ENCODE data around the gene B4GALT2.

Gene B4GALT2

DNA sequence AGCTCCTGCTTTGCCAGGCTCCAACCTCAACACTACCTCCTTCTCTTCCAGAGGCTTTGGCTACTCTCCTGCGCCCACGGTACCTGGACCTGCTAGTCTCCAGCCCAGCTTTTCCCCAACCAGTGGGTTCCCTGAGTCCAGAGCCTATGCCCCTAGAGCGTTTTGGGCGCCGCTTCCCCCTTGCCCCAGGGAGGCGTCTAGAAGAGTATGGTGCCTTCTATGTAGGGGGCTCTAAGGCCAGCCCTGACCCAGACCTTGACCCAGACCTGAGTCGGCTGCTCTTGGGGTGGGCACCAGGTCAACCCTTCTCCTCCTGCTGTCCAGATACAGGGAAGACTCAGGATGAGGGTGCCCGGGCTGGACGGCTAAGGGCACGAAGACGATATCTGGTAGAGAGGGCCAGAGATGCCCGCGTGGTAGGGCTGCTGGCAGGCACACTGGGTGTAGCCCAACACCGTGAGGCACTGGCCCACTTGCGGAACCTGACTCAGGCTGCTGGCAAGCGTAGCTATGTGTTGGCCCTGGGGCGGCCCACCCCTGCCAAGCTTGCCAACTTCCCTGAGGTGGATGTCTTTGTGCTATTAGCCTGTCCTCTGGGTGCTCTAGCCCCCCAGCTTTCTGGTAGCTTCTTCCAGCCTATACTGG lies 7.6 kb upstream of the B4GALT2 start:
- no peak for DNase-seq

DNA sequence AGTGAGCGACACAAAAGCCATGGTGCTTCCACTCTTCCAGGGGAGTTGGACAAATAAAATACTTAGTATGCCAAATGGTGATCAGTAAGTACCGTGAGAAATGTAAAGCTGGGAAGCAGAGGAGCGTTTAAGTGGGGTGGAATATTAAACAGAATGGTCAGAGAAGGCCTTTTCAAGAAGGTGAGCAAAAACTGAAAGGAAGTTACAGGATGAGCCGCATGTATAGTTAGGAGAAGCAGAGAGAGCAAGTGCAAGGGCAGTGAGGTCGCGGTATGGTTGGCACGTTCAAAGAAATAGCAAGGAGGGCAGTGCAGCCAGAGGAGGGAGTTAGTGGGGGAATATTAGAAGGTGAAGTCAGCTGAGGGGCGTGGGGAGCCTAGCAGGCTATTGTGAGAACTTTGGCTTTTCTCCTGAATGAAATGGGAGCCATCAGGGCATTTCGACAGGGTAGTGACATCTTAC lies 5.0 kb upstream of the B4GALT2 start:
- DNase-seq: no peak

DNA sequence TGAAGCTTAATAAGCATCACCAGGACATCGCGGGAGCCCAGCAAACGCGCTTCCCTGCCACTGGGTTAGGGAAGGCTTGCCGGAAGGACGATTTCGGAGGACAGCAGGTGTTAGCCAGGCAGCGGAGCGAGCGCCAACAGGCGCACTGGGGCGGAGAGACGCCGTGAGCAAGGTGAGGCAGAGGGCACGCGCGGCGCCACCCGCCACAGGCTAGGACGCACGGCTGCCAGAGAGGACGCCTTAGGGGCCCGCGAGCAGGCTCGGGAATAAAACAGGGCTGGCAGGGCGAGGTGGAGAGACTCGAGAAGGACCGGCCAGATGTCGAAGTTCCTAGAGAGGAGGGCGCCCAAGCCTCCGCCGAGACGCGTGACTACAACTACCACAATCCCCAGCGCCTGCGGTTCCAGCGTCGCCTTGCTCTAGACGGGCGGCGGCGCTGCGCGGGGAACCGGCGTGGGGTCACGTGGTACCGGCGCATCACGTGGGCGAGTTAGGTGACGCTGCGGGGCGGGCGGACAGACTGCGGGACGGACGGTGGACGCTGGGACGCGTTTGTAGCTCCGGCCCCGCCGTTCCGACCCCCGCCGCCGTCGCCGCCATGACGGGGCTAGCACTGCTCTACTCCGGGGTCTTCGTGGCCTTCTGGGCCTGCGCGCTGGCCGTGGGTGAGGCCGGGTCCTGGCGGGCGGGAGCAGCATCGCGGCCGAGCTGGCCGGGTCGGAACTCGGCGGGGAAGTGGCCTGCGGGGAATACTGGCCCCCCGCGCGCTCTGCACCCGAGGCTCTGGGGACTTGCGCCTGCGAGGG lies 4.4 kb upstream of the B4GALT2 start, which contains the start of gene ATP6V0B:
TSS of gene ATP6V0B (plus strand) at position 518 of the 806 bp plus-strand sequence. CDS start at position 599, 81 bp downstream.
- DNase-seq: peak; percentile 94

DNA sequence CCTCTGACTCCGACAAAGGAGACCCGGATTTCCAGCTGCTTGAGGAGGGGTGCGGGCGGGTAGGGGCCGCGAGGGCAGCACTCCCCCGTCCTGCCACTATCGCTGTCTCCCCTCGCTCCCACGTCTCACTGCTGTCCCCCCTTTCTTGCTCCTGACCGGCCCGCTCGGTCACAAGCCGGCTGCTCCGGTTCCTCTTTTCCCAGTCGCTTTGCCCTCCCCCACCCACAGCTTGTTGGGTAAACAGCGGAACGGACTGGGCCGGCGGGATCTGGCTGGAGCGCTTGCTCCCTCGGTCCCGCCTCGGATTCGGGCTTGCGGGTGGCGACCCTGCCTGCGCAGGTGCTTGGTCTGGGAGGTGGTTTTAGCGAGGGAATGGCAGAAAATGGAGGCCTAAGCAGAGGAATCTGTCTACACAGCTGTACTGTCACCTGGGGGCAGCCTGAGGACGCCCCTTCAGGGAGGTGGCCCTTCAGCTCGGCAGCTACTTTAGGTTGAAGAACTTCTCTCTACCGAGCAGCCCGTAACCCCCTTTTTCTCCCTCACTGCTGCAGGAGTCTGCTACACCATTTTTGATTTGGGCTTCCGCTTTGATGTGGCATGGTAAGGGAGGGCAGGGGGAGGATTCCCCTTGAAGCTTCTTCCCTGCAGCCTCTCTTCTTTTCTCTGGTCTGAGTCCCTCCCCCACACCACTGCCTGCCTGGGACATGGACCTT lies 3.6 kb upstream of the B4GALT2 start:
- DNase-seq: peak; percentile 60

DNA sequence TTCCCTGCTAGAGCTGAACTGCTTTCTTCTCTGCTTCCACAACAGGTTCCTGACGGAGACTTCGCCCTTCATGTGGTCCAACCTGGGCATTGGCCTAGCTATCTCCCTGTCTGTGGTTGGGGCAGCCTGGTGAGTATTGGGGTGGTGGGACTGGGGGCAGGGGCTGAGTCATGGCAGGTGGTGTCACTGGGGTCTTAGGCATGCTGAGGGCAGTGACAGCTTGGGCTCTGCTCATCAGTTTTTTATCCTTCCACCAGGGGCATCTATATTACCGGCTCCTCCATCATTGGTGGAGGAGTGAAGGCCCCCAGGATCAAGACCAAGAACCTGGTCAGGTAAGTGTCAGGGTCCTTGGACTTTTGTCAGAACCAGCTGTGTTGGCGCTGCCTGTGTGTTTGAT lies 3.0 kb upstream of the B4GALT2 start:
- DNase-seq: no peak

DNA sequence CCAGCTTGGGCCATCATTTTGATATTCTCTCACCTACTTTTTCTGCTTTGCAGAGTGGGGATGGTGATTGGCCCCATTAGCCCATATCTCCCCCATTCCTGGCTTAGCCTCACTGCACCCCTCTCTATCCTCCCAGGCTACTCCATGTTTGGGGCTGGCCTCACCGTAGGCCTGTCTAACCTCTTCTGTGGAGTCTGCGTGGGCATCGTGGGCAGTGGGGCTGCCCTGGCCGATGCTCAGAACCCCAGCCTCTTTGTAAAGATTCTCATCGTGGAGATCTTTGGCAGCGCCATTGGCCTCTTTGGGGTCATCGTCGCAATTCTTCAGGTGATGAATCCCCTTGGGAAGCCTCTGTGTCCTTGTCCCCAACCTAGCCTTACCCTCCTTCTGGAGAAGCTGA lies 2.1 kb upstream of the B4GALT2 start:
- DNase-seq: no peak

DNA sequence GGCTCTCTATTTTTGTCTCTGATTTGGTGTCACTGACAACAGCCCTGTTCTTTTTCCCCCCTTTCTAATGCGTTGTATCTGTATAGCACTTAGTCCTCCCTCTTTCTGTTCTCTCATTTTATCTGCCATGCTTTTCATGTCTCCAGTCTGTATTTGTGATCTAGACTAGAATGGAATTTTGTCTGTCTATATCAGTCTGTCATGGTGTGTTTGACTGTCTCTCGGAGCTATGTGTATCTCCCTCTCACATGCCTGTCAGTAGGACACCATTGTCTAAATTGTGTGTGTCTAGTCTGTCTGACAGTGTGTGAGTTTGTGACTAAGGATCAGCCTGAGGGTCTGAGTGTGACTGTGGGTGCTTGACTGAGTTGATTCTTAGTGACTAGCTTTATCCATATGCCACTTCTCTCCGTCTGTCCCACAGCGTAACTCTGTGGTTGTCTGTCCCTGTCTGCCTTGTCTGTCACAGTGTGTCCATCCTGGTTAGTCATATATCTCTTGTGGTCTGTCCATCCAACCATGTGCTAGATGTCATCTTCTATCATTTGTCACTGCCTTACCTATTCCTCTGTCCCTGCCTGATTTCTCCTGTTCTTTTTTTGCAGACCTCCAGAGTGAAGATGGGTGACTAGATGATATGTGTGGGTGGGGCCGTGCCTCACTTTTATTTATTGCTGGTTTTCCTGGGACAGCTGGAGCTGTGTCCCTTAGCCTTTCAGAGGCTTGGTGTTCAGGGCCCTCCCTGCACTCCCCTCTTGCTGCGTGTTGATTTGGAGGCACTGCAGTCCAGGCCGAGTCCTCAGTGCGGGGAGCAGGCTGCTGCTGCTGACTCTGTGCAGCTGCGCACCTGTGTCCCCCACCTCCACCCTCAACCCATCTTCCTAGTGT lies 1.4 kb upstream of the B4GALT2 start:
- no peak for DNase-seq

DNA sequence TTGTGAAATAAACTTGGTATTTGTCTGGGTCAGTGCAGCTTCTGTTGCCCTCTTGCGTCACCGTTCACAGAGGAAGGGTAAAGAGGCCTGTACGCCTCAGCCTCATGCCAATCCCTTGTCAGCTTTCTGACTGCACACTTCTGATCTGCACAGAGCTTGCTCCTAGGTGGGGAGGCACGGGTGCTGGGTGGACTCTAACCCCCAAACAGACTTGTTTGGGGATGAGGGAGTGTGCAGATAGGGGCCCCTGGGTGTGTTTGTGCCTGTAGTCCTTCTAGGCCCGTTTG lies 803 bp upstream of the B4GALT2 start:
- DNase-seq: no peak

DNA sequence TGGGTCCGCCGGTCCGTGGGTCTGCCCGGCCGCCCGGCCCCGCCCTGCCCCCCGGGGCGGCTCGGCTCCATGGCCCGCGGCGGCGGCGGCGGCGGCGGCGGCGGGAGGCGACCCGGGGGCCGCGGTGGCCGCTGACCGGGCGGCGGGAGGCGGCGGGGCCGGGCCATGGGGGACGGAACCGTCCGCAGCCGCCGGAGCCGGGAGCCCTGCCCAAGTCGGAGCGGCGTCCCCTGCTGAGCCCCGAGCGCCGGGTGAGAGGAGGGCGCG lies 184 bp downstream of the B4GALT2 start:
- no peak for DNase-seq

DNA sequence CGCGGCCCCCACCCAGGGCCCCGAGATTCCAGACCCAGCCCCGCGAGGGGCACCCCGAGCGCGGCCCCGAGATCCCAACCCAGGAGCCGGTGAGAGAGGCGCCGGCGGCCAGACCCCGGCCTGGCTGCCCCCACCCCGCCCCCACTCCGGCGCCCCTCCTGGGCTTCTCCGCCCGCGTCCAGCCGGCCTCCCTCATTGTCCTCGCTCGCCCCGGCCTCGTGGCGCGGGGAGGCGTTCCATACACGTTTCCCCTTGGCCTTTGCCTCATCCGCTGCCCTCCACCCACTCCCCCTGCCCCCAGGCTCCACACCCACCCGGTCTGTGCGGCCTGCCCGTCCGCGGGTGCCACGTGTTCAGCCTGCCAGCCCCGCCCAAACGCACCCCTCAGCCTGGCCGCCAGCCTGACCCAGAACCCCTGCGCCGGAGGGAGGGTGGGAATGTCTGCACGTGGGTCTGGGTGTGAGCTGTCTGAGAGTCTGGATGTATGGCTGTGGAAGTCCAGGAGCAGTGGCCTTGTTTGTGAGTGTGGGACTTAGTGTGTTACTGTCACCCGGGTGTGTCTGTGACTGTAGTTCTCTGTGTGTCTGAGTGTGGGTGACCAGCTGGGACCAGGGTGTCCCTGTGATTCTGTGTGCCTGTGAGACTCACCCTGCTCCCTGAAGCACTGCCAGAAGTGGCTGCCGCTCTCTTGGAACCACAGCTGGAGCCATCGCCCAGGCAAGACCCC lies 681 bp downstream of the B4GALT2 start:
- DNase-seq: peak; percentile 16

DNA sequence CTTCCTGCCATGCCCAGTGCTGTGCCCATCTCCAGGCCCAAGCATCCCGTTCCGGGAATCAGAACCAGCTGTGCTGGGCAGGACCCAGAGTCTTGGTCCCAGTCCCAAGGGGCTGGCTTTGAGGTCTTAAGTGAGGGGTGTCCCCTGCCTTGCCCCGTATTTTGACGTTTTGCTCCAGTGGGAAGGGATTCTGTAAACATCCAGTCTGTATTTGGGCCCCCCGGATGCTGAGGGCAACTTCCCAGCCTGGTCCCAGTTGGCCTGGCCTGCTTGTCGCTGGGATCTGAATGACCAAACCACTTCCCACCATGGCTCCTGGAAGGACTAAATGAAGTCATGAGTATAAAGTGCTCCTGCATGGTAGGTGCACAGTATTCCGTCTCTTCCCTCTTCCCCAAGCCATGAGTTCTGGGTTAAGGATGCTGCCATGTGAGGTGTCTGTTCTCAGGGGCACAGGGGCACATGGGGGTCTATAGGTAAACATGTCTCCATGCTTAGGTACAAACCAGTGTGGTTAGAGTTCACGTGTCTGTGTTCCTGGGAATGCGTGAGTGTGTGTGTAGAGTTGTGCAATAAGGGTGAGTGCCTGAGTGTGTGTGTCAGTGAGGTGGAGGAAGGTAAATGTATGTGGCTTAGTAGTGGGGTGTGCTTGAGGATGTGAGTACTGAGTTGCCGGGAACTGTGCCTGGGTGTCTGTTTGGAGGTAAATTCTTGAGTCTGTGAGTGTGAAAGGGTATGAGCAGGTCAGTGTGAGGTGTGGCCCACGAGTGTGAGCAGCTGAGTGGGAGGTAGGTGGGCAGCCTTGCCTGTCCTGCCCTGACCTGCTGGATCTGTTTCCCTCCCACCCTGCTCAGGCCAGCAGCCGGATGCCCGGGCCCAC lies 1.5 kb downstream of the B4GALT2 start:
- no peak for DNase-seq

DNA sequence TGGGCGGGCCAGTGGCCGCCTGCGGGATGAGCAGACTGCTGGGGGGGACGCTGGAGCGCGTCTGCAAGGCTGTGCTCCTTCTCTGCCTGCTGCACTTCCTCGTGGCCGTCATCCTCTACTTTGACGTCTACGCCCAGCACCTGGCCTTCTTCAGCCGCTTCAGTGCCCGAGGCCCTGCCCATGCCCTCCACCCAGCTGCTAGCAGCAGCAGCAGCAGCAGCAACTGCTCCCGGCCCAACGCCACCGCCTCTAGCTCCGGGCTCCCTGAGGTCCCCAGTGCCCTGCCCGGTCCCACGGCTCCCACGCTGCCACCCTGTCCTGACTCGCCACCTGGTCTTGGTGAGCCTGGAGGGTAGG lies 2.1 kb downstream of the B4GALT2 start:
- DNase-seq: no peak

DNA sequence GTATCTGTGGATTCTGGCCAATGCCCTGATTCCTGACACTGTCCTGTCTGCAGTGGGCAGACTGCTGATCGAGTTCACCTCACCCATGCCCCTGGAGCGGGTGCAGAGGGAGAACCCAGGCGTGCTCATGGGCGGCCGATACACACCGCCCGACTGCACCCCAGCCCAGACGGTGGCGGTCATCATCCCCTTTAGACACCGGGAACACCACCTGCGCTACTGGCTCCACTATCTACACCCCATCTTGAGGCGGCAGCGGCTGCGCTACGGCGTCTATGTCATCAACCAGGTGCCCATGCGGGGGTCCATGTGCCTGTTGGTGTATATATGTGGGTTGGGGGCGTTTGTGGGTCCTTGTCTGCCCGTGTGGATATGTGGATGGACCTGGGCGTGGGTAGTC lies 2.6 kb downstream of the B4GALT2 start:
- DNase-seq: no peak

DNA sequence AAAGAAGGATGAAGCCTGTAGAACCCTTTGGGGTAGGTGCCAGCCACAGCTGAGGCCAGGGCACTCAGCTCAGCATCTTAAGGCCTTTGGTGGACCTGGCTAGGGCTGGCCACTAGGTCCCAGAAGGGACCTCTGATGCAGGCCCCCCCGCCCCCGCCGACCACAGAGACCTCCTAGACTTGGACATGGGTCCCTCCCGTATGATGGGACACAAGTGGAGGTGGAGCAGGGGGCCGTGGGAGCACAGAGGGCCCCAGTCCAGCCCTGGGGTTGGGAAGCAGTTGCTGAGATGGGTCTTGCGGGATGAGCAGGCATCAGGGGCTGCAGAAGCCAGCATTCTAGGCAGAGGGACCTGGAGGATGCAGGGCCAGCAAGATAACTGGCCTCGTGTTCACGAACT lies 3.2 kb downstream of the B4GALT2 start:
- no peak for DNase-seq

DNA sequence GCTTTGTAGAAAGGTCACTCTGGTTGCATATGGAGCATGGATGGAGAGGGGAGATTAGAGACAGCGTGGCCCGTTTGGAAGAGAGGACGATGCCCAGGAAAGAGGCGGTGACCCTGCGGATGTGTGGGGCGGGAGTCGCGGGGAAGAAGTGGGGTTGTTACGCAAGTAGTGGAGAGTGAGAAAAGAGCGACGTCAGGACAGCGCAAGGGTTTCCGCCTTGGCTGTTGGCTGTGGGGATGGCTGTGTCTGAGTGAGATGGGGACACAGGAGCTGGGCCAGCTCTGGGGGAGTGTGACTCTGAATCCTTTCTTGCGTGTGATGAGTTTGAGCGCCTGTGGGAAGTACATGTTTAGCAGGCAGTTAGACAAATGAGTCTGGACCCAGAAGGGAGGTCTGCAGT lies 3.8 kb downstream of the B4GALT2 start:
- no peak for DNase-seq

DNA sequence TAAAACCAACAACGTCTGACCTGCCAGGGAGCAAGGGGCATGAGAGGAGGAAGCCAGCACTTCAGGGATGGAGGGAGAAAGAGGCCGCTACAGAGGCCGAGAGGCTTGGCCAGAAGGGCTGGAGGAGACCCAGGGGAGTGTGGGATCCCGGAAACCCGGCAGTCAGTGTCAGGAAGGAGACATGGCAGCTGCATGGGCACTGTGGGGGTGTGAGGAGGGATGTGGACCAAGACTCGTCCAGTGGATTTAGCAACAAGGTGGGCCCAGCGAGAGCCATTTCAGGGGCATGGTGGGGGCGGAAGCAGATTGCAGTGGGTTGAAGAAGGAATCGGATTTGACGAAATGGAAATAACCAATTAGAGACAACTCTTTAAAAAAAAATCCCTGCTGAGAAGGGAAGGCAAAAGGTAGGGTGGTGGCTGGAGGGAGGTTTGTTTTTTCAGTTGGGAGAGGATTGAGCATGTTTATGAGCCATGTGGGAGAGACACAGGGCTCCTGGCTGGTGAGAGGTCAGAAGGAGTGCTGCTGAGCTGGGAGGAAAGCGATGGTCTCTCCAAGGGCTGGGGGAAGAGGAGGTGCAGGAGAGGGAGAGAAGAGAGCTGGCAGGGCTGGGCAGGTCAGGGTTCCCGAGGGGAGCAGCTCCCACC lies 4.4 kb downstream of the B4GALT2 start:
- no peak for DNase-seq

DNA sequence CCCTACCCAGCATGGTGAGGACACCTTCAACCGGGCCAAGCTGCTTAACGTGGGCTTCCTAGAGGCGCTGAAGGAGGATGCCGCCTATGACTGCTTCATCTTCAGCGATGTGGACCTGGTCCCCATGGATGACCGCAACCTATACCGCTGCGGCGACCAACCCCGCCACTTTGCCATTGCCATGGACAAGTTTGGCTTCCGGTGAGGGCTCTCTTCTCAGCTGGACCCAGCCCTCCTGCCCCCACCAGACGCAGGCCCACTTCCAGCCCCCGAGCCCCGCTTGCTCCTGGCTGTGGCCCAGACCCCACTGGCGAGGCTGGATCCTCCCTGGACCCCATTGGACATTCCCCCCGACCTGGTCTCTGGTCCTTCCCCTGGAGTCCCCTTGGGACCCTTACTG lies 5.8 kb downstream of the B4GALT2 start:
- DNase-seq: no peak

DNA sequence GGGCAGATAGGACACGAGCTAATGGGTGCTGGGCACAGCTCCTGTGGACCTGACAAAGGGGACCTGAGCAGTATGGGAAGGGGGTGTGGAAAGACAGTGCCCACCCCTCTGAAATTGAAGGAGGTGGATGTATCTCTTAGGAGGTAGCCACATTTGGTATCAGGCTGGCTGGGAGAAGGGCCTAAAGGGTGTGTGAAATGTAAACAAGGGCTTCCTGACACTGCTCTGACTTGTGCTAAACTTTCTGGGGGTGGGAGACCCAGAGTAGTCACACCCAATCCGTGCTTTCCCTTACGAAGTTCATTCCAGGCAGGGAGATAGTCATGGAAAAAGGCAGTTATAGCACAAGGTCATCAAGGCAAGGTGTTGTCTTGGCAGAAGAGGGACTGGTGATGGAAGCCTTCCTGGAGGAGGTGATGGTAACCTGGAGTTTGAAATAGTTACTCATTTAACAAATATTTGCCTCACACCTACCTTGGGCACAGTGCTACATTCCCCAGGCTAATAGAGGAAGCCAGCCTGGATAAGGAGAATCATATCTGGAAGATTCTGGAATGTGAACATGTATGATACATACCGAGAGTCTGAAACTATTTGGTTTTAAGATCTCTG lies 7.1 kb downstream of the B4GALT2 start:
- DNase-seq: no peak

DNA sequence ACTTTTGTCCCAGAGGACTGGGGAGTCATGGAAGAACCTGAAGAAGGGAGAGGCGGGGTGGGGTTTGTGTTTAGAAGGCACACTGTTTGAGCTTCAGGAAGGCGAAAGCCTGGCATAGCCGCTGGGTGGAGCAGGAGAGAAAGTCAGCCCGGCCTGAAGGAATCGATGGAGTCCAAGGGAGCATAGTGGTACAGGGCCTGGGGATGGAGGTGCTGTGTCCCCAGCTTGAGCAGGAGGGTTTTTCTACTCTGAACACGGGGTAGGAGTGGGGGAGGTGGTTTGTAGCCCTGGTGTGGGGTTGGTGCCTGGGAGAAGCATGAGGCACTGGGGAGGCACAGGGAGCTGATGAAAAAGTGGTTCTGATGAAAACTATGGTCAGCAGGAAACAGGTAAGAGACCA lies 7.7 kb downstream of the B4GALT2 start:
- DNase-seq: no peak

DNA sequence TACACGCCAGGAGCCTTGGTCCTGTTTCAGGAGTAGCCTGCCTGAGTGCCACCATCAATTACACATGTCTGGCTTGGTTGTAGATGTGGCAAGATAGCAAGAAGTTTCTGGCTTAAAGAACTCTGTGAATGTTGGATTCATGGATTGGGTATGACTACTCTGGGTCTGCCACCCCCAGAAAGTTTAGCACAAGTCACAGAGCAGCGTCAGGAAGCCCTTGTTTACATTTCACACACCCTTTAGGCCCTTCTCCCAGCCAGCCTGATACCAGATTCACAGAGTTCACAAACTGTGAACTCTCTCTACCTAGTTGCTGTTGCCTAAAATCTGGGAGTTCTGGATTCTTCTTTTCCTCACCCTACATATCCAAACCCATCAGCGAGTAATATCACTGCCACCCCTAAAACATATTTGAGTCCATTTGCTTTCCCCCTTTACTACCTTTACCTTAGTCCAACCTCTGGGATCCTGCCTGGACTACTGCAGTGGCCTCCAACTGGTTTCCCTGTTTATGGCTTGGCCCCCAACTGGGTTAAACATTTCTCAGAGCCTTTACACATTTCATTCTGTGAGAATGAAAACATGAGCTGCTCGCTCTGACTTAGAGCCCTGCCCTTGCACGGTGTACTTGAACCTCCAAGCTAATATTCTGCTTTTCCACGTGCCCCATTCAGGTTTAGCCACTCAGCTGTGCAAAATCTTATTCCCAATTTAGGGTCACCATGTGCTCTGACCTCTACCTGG lies 8.3 kb downstream of the B4GALT2 start:
- no peak for DNase-seq

All from CD4-positive, alpha-beta T cell treated with Interleukin-6 for 4 hours (primary cell).